ENCODE data around the gene MKRN1. TPM values are rescaled to one million over a fixed set of nuclear protein-coding genes. Genes with fewer than 3 reads are reported as not detected.
"Not testable (repeated sequence)": the region's sequence is repeated elsewhere in the genome, so short reads cannot be mapped to it uniquely, and the experiment has no call there.

The MKRN1 gene
- total RNA-seq, 1 donor from 2014 or later = 69.2 TPM

DNA sequence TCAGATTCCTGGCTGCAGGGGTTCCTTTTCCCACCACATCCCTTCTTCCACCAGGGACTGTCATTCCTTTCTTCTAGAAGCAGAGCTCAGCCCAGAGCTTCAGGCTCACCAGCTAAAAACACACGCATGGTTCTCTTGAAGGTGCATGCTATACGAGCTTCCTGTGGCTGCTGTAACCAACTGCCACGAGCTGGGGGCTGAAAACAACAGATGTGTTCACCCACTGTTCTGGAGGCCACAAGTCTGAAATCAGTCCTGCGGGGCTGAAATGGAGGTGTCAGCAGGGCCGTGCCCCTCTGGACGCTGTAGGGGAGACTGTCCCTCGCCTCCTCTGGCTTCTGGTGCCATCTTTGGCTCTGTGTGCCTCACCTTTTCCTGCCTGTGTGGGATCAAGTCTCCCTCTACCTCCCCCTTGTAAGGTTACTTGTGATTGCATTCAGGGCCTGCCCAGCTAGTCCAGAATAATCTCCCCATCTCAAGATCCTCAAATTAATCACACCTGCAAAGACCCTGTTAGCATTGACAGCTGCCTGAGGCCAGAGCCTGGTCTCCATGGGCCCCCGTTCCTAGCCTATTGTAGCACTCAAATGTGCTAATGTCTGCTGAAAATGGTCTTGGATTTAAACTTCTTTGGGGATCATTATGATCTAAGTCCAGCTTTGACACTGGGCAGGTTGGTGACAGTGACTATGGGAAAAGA is 61.7 kb downstream of the MKRN1 start:
- no peak overlapping the region for H3K4me3 ChIP-seq (ENCODE audit: low read depth, low read length)
- TF ChIP-seq, protein P1, sequence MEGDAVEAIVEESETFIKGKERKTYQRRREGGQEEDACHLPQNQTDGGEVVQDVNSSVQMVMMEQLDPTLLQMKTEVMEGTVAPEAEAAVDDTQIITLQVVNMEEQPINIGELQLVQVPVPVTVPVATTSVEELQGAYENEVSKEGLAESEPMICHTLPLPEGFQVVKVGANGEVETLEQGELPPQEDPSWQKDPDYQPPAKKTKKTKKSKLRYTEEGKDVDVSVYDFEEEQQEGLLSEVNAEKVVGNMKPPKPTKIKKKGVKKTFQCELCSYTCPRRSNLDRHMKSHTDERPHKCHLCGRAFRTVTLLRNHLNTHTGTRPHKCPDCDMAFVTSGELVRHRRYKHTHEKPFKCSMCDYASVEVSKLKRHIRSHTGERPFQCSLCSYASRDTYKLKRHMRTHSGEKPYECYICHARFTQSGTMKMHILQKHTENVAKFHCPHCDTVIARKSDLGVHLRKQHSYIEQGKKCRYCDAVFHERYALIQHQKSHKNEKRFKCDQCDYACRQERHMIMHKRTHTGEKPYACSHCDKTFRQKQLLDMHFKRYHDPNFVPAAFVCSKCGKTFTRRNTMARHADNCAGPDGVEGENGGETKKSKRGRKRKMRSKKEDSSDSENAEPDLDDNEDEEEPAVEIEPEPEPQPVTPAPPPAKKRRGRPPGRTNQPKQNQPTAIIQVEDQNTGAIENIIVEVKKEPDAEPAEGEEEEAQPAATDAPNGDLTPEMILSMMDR (conservative IDR thresholded peaks at IDR 0.05; ENCODE audit: low read depth, low read length) = no peak
- DNase-seq (ENCODE audit: low read depth) = no peak

DNA sequence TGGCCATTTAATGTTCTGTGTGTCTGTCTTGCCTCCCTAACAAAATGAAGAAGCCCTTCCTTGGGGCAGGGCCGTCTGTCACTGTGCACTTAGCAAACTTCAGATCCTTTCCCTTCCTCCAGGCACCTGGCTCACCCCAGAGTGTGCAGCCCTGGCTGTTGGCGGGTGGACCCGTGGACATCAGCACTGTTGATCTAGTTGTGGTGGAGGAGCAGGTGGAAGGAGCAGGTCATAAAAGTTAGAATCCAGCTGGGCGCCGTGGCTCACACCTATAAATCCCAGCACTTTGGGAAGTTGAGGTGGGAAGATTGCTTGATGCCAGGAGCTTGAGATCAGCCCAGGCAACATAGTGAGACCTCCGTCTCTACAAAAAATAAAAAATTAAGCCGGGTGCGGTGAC is 62.7 kb downstream of the MKRN1 start:
- DNase-seq (ENCODE audit: low read depth) = no peak
- H3K4me3 ChIP-seq (ENCODE audit: low read depth, low read length) = no peak overlapping the region
- TF ChIP-seq, protein P1 (conservative IDR thresholded peaks at IDR 0.05; ENCODE audit: low read depth, low read length) = no peak

DNA sequence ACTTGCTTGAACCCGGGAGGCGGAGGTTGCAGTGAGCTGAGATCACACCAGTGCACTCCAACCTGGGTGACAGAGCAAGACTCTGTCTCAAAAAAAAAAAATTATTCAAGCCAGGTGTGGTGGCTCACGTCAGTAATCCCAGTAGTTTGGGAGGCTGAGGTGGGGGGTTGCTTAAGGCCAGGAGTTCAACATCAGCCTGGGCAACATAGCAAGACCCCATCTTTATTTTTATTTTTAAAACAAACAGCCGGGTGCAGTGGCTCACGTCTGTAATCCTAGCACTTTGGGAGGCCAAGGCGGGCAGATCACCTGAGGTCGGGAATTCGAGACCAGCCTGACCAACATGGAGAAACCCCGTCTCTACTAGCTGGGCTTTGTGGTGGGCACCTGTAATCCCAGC is 63.5 kb downstream of the MKRN1 start:
- DNase-seq (ENCODE audit: low read depth); H3K4me3 ChIP-seq (ENCODE audit: low read depth, low read length): not testable (repeated sequence)

DNA sequence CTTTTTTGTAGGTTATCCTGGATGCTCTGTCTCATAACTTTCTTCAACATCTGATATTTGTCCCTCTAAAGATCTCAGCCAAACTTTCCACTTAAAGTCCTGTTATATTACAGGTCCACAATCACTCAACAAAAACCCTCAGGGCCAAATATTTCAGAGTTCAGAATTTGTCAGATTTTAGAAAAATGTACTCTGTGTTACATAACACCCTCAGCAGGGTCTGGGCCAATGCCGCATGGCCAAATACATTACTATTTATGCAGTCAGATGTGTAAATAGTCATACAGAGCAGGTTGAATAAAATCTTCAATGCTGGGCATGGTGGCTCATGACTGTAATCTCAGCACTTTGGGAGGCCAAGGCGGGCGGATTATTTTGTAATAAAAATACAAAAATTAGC is 63.9 kb downstream of the MKRN1 start:
- no peak overlapping the region for H3K4me3 ChIP-seq (ENCODE audit: low read depth, low read length)
- no peak for DNase-seq (ENCODE audit: low read depth)
- TF ChIP-seq, protein P1 (conservative IDR thresholded peaks at IDR 0.05; ENCODE audit: low read depth, low read length) = no peak

DNA sequence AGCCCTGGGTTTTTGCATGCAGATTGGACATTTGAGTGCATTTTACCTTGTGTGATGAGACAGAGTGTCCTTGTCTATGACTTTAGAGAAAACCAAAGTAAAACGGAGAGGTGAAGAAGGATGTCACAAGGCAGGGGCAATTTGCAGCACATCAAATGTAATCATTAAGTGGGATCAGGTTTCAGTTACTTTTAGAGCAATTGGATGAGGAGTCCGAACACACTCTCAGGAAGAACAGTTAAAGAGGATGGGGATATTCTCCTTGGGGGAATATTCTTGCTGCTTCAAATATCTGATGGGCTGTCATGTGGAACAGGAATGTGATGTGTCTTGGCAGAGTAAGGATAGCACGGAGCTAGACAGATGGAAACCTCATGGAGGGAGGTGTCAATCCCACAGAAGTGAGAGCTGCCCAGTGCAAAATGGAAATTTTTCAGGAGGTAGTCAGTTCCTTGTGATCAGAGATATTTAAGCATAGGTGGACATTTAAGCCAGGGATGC is 74.7 kb downstream of the MKRN1 start:
- DNase-seq (ENCODE audit: low read depth) = peak; percentile 79
- peak overlapping the region; percentile 67 for H3K4me3 ChIP-seq (ENCODE audit: low read depth, low read length)
- TF ChIP-seq, protein P1 (conservative IDR thresholded peaks at IDR 0.05; ENCODE audit: low read depth, low read length) = no peak

DNA sequence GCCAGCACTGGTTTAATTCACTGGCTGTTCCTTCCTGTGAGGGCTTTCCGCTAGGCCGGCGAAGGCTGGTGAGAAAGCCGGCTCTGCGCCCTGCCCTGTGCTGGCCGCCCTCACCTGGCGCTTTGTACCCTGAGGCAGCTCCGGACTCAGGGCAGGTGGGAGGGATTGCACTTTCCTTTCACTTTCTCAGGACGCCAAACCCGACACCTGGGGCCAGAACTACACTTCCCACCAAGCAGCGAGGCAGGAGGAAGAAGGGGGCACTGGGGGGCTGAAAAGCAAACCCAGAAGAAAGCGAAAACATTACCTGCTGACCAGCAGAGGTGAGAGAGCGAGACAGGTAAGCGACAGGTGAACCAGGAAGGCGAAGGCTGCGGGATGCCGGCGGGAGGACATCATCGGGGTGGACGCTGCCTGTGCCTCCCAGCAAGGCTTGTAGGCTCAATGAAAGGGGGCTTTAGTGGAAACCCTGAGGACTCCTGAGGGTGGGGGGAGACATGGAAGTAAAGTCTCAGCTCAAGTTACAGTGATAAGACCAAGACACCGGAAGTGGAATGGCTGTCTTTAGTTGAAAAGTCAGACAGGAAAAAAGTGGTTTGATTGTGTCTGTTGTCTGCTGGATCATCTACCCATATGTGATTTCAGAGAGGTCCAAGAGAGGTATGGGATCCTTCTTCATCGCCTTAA is 75.3 kb downstream of the MKRN1 start, which contains the start of gene RAB19:
Gene RAB19, plus strand, starts transcription at position 181 of the 687 bp plus-strand sequence. CDS start 3,589 bp downstream, outside the sequence.
- TF ChIP-seq, protein P1 (conservative IDR thresholded peaks at IDR 0.05; ENCODE audit: low read depth, low read length) = no peak
- peak within 1 kb of the TSS; percentile 67 for H3K4me3 ChIP-seq (ENCODE audit: low read depth, low read length)
- no peak for DNase-seq (ENCODE audit: low read depth)

Other genes with a start within 250 kb of the MKRN1 start
- gene SLC37A3, start 81.0 kb downstream of the MKRN1 start, total RNA-seq = 26.0 and 37.0 TPM in 2 replicates
- 2.7 and 3.6 TPM in 2 replicates for gene RAB19, start 75.4 kb downstream of the MKRN1 start, total RNA-seq
- 27.6 and 34.4 TPM in 2 replicates for gene DENND2A, start 161.3 kb upstream of the MKRN1 start, total RNA-seq
- gene ADCK2, start 193.4 kb upstream of the MKRN1 start, total RNA-seq = 32.3 and 36.8 TPM in 2 replicates
- 425 and 531 TPM in 2 replicates for gene NDUFB2, start 217.2 kb upstream of the MKRN1 start, total RNA-seq

Measured in epithelial cell of proximal tubule (primary cell).